Left ventricle myocardium inferior (tissue), 1 donor: ENCODE measurements around the gene NDUFC2. TPM values are rescaled to one million over a fixed set of nuclear protein-coding genes. Genes with fewer than 3 reads are reported as not detected.
"Not testable (repeated sequence)": the region's sequence is repeated elsewhere in the genome, so short reads cannot be mapped to it uniquely, and the experiment has no call there.

ENCODE experiments used
- DNase-seq: peaks from one replicate; pipeline ENCODE4 v3.0.0-alpha.2; 2020
- H3K27ac ChIP-seq: fragments of 200-600 bp; replicated peaks from 2 replicates; pipeline ENCODE4 v1.8.0; 2021
- H3K27me3 ChIP-seq: fragments of 200-600 bp; 2 replicates; pipeline ENCODE4 v1.8.0; 2021; ENCODE audit warnings: low read depth
- H3K36me3 ChIP-seq: fragments of 200-600 bp; 2 replicates; pipeline ENCODE4 v1.8.0; 2021
- H3K4me1 ChIP-seq: fragments of 200-600 bp; 2 replicates; pipeline ENCODE4 v1.8.0; 2021
- H3K4me3 ChIP-seq: fragments of 200-600 bp; 2 replicates; pipeline ENCODE4 v1.8.0; 2021; ENCODE audit warnings: mild to moderate bottlenecking, moderate library complexity
- H3K9me3 ChIP-seq: fragments of 200-600 bp; replicated peaks from 2 replicates; pipeline ENCODE4 v1.8.0; 2021
- CTCF ChIP-seq: fragments of 200-600 bp; IDR thresholded peaks from 2 replicates; pipeline ENCODE4 v1.8.0; 2021; ENCODE audit warnings: antibody characterized with exemption, mild to moderate bottlenecking, borderline replicate concordance
- intact Hi-C: fragments of 100-400 bp; cut with micrococcal nuclease; formaldehyde crosslinking; loops from one replicate; pipeline ENCODE4 v1.11.0; 2022
- total RNA-seq: library from RNA; stranded (reverse); fragmentation: NEBNext Ultra II Directional; extraction: Animal tissue kit (Norgen Biotek cat#: 25700); gene quantifications from one replicate; pipeline ENCODE4 v1.2.1, GENCODE V29; 2021
- donor health status: DM: no; HTN: yes; CAD: no; lungs with severe emphysema.

Gene NDUFC2
- total RNA-seq, 1 donor from 2014 or later = 295 TPM

- no peaks in the 10 kb centered on the region for H3K9me3 ChIP-seq
- peak overlapping the region; percentile 64 for H3K4me3 ChIP-seq
- peaks cover 12% of the 10 kb centered on the region for H3K4me1 ChIP-seq
- intact Hi-C loops = no loop called here
- DNase-seq = no peak
- H3K27me3 ChIP-seq = no peaks in the 10 kb centered on the region
- TF ChIP-seq CTCF = peak; percentile 5
- H3K36me3 ChIP-seq = no peaks in the 10 kb centered on the region
- H3K27ac ChIP-seq = no peak overlapping the region
Measured at GRCh38 chr11:78046486-78046854, 33.2 kb downstream of the NDUFC2 start.

- no peaks in the 10 kb centered on the region for H3K36me3 ChIP-seq
- H3K27ac ChIP-seq = peak overlapping the region; percentile 42
- no peaks in the 10 kb centered on the region for H3K27me3 ChIP-seq
- no peaks in the 10 kb centered on the region for H3K9me3 ChIP-seq
- H3K4me3 ChIP-seq = peak overlapping the region; percentile 64
- TF ChIP-seq CTCF = peak; percentile 99
- peaks cover 12% of the 10 kb centered on the region for H3K4me1 ChIP-seq
- intact Hi-C loops = no loop called here
- DNase-seq = peak; percentile 83
Measured at GRCh38 chr11:78045851-78046485, 33.7 kb downstream of the NDUFC2 start.

- intact Hi-C loops = no loop called here
- Histone ChIP-seq H3K27me3 (no peaks in the 10 kb centered on the region), H3K36me3 (no peaks in the 10 kb centered on the region), H3K27ac (no peak overlapping the region), H3K4me1 (peaks cover 23% of the 10 kb centered on the region), H3K4me3 (no peak overlapping the region), H3K9me3 (no peaks in the 10 kb centered on the region)
- TF ChIP-seq CTCF = no peak
- DNase-seq = no peak
Measured at GRCh38 chr11:78044706-78045105, 35.0 kb downstream of the NDUFC2 start.

GRCh38 chr11:78041843-78042440 lies 37.7 kb downstream of the NDUFC2 start:
- Histone ChIP-seq H3K4me1 (peaks cover 26% of the 10 kb centered on the region), H3K9me3 (no peaks in the 10 kb centered on the region), H3K27me3 (no peaks in the 10 kb centered on the region), H3K4me3 (no peak overlapping the region), H3K27ac (no peak overlapping the region), H3K36me3 (no peaks in the 10 kb centered on the region)
- intact Hi-C loops = no loop called here
- TF ChIP-seq CTCF = no peak
- no peak for DNase-seq

- H3K36me3 ChIP-seq, intact Hi-C loops, H3K27ac ChIP-seq, H3K27me3 ChIP-seq, H3K9me3 ChIP-seq, DNase-seq, H3K4me3 ChIP-seq: not testable (repeated sequence)
- H3K4me1 ChIP-seq = peaks cover 24% of the 10 kb centered on the region
Measured at GRCh38 chr11:78041380-78041719, 38.3 kb downstream of the NDUFC2 start.

GRCh38 chr11:78040691-78041379 lies 38.8 kb downstream of the NDUFC2 start:
- H3K4me3 ChIP-seq = no peak overlapping the region
- TF ChIP-seq CTCF = no peak
- H3K4me1 ChIP-seq = peaks cover 20% of the 10 kb centered on the region
- no peak for DNase-seq
- no peaks in the 10 kb centered on the region for H3K27me3 ChIP-seq
- no peaks in the 10 kb centered on the region for H3K9me3 ChIP-seq
- peak overlapping the region; percentile 71 for H3K27ac ChIP-seq
- intact Hi-C loops = no loop called here
- no peaks in the 10 kb centered on the region for H3K36me3 ChIP-seq
